A673 (cell line): ENCODE results near the gene BARX1. TPM values are rescaled to one million over a fixed set of nuclear protein-coding genes. Genes with fewer than 3 reads are reported as not detected.
A peak's percentile ranks its signal among the peaks of the same experiment; 100 is the strongest.

ENCODE experiments used
- BruUV-seq: library from RNA; stranded (reverse); fragments of 400-500 nt; replicated peaks from 2 replicates; lab custom pipeline; 2021; lab: Mats Ljungman, UMichigan
- CTCF ChIA-PET: fragments of 300-600 bp; sonication (Branson Sonifier 250); formaldehyde crosslinking; loops from one replicate; lab custom pipeline; 2022; ENCODE audit warnings: antibody characterized with exemption; lab: Charles Lee
- POLR2A ChIA-PET: fragments of 300-600 bp; sonication (Branson Sonifier 250); formaldehyde crosslinking; loops from one replicate; lab custom pipeline; 2022; ENCODE audit warnings: antibody characterized with exemption; ENCODE audit not compliant: low non-redundant PET; lab: Charles Lee
- DNase-seq: peaks from one replicate; pipeline ENCODE4 v3.0.0-alpha.2; 2015; ENCODE audit warnings: low spot score
- H3K27ac ChIP-seq: fragments of 200-600 bp; sonication (generic); 2 replicates; pipeline ENCODE4 v1.5.1; 2016; ENCODE audit warnings: mixed run types, low read depth, mild to moderate bottlenecking, mixed read lengths, antibody characterized with exemption, low read length; ENCODE audit not compliant: poor library complexity, severe bottlenecking
- H3K27me3 ChIP-seq: fragments of 200-600 bp; sonication (generic); replicated peaks from 2 replicates; pipeline ENCODE4 v1.6.1; 2017; ENCODE audit warnings: mixed run types, low read depth, mild to moderate bottlenecking, mixed read lengths, antibody characterized with exemption, low read length; ENCODE audit not compliant: insufficient read depth, poor library complexity
- H3K36me3 ChIP-seq: fragments of 200-600 bp; sonication (generic); 2 replicates; pipeline ENCODE4 v1.6.1; 2016; ENCODE audit warnings: mixed run types, mild to moderate bottlenecking, mixed read lengths, antibody characterized with exemption, low read length; ENCODE audit not compliant: insufficient read depth, poor library complexity, severe bottlenecking
- H3K4me1 ChIP-seq: fragments of 200-600 bp; sonication (generic); 2 replicates; pipeline ENCODE4 v1.6.1; 2017; ENCODE audit warnings: mixed run types, mild to moderate bottlenecking, mixed read lengths, antibody characterized with exemption, low read length; ENCODE audit not compliant: insufficient read depth, poor library complexity, severe bottlenecking
- H3K4me3 ChIP-seq: fragments of 200-600 bp; sonication (generic); 2 replicates; pipeline ENCODE4 v1.5.1; 2016; ENCODE audit warnings: low read depth, mixed run types, mild to moderate bottlenecking, mixed read lengths, low read length; ENCODE audit not compliant: poor library complexity, severe bottlenecking
- H3K9me3 ChIP-seq: fragments of 200-600 bp; sonication (generic); 2 replicates; pipeline ENCODE4 v1.6.1; 2016; ENCODE audit warnings: mixed run types, low read depth, mild to moderate bottlenecking, mixed read lengths, antibody characterized with exemption, low read length; ENCODE audit not compliant: poor library complexity, severe bottlenecking
- CTCF ChIP-seq: fragments of 300-800, 200-600 bp; sonication (generic); conservative IDR thresholded peaks from 2 replicates; pipeline ENCODE4 v1.5.1; 2017; ENCODE audit warnings: low read depth, mild to moderate bottlenecking, antibody characterized with exemption, low read length, moderate library complexity, mixed read lengths
- EZH2 ChIP-seq: fragments of 200-600 bp; sonication (generic); IDR thresholded peaks from 2 replicates; pipeline ENCODE4 v1.6.1; 2017; ENCODE audit warnings: borderline replicate concordance, low read depth, mild to moderate bottlenecking, mixed read lengths, antibody characterized with exemption, low read length; ENCODE audit not compliant: poor library complexity, severe bottlenecking
- intact Hi-C: fragments of 100-400 bp; cut with micrococcal nuclease; formaldehyde crosslinking; loops from one replicate; pipeline ENCODE4 v1.10.0; 2022; ENCODE audit not compliant: unreplicated experiment
- total RNA-seq: library from RNA; stranded (reverse); gene quantifications from 2 replicates; pipeline ENCODE4 v1.2.3, GENCODE V29; 2021

BARX1 gene
- total RNA-seq, 1 experiment from 2014 or later, result 9.8 TPM

GRCh38 chr9:93958121-93958818 is 3.1 kb upstream of the BARX1 start:
- DNase-seq, result no peak
- Histone ChIP-seq H3K27ac (peak overlapping the region; percentile 42), H3K4me3 (peak overlapping the region; percentile 39), H3K36me3 (no peaks in the 10 kb centered on the region), H3K4me1 (peaks cover 19% of the 10 kb centered on the region), H3K27me3 (peaks cover 67% of the 10 kb centered on the region), H3K9me3 (no peaks in the 10 kb centered on the region)
- intact Hi-C loops, result no loop called here
- CTCF ChIA-PET, result no interaction called here
- TF ChIP-seq EZH2 (no peak), CTCF (no peak)
- POLR2A ChIA-PET, result no interaction called here
- BruUV-seq, result no TSS peak

GRCh38 chr9:93955981-93956784 is 1.0 kb upstream of the BARX1 start:
- H3K27ac ChIP-seq, result peak overlapping the region; percentile 42
- no peaks in the 10 kb centered on the region for H3K9me3 ChIP-seq
- H3K27me3 ChIP-seq, result peaks cover 87% of the 10 kb centered on the region
- TF ChIP-seq CTCF (no peak), EZH2 (no peak)
- no peak for DNase-seq
- H3K4me1 ChIP-seq, result peaks cover 15% of the 10 kb centered on the region
- intact Hi-C loops, result no loop called here
- no peaks in the 10 kb centered on the region for H3K36me3 ChIP-seq
- POLR2A ChIA-PET, result no interaction called here
- peak overlapping the region; percentile 53 for H3K4me3 ChIP-seq
- no TSS peak for BruUV-seq
- CTCF ChIA-PET, result no interaction called here

GRCh38 chr9:93954434-93955061 is 607 bp downstream of the BARX1 start:
- DNase-seq, result peak; percentile 40

More at GRCh38 chr9:93954434-93955061, 607 bp downstream of the BARX1 start:
- H3K36me3 ChIP-seq, result no peaks in the 10 kb centered on the region
- TF ChIP-seq EZH2 (peak; percentile 62), CTCF (no peak)
- H3K27ac ChIP-seq, result no peak overlapping the region
- BruUV-seq, result no TSS peak
- POLR2A ChIA-PET, result no interaction called here
- peaks cover 10% of the 10 kb centered on the region for H3K4me1 ChIP-seq
- peak overlapping the region; percentile 48 for H3K4me3 ChIP-seq
- intact Hi-C loops, result no loop called here
- peaks cover 88% of the 10 kb centered on the region for H3K27me3 ChIP-seq
- CTCF ChIA-PET, result no interaction called here
- H3K9me3 ChIP-seq, result no peaks in the 10 kb centered on the region
